Motor neuron (in vitro differentiated cells): Measurements from ENCODE around the gene DNAH3. TPM values are rescaled to one million over a fixed set of nuclear protein-coding genes. Genes with fewer than 3 reads are reported as not detected.

ENCODE experiments used
- ATAC-seq, 8 experiments: fragments of 200-7000 bp; cut with Tn5 transposase; replicated peaks in 6 of 8; 2 replicates each; pipeline ENCODE4 v1.8.0; 2021; ENCODE audit warnings: mild to moderate bottlenecking in 8 of 8, moderate library complexity in 8 of 8
- H3K27ac ChIP-seq, 2 donors: fragments of 250-450 bp; sonication (Bioruptor Pico); 2 replicates each; pipeline ENCODE4 v1.9.0; 2021; ENCODE audit warnings: antibody characterized with exemption in 2 of 2, mild to moderate bottlenecking in 2 of 2, moderate library complexity in 1 of 2
- H3K4me1 ChIP-seq, 2 donors: fragments of 250-450 bp; sonication (Bioruptor Pico); replicated peaks in 1 of 2; 2 replicates each; pipeline ENCODE4 v1.6.1; 2021; ENCODE audit warnings: antibody characterized with exemption in 2 of 2, mild to moderate bottlenecking in 2 of 2, moderate library complexity in 1 of 2
- H3K4me3 ChIP-seq, 5 donors: fragments of 250-450 bp; sonication (Bioruptor Pico); 2 replicates each; pipeline ENCODE4 v1.9.0; 2021; ENCODE audit warnings: antibody characterized with exemption in 5 of 5, mild to moderate bottlenecking in 5 of 5, moderate library complexity in 4 of 5
- WGBS, 10 experiments: fragments of 450-650 bp; shearing (Covaris generic); methylation state at CpG; one replicate each; pipeline ENCODE4 v1.0.0; 2022; 5-methylcytosine and 5-hydroxymethylcytosine counted together
- in situ Hi-C, 9 experiments: fragments of 400-800 bp; cut with MboI; loops; one replicate each; pipeline ENCODE4 v1.15.0; 2021; ENCODE audit warnings: low sequenced_read_pairs in 9 of 9, low pct_unique_long_range_greater_than_20kb in 2 of 9; ENCODE audit not compliant: unreplicated experiment in 9 of 9
- total RNA-seq, 8 experiments: library from RNA; unstranded; fragments of 300-600 nt; gene quantifications; 2 replicates each; pipeline versions ENCODE4 v1.2.3 to v1.2.4, GENCODE V29; 2022

Gene DNAH3
- total RNA-seq, 8 experiments from 2014 or later, result 0.14 to 0.71 (median 0.24) TPM; not detected in 2

- Histone ChIP-seq H3K27ac (no peak overlapping the region), H3K4me3 (no peak overlapping the region), H3K4me1 (peaks cover 12 to 14% of the 10 kb centered on the region in 2 donors)
- ATAC-seq, result no peak
- in situ Hi-C loops, result no loop called here
- WGBS, 10 experiments, result 67 to 100% (median 97%) methylated on average over 1 to 3 of the region's 4 CpGs; no CpG with 5 or more reads in 2 of the 10 experiments
Measured at GRCh38 chr16:20916942-20917341, 233.7 kb downstream of the DNAH3 start.

- H3K4me3 ChIP-seq, result no peak overlapping the region
- peaks cover 12 to 14% of the 10 kb centered on the region in 2 donors for H3K4me1 ChIP-seq
- in situ Hi-C loops, result no loop called here
- no peak overlapping the region for H3K27ac ChIP-seq
- no peak for ATAC-seq
- 76 to 100% (median 90%) methylated on average over 1 to 8 of the region's 10 CpGs; no CpG with 5 or more reads in 2 of the 10 experiments for WGBS, 10 experiments
Measured at GRCh38 chr16:20916289-20916688, 234.4 kb downstream of the DNAH3 start.

GRCh38 chr16:20911361-20911760 lies 239.3 kb downstream of the DNAH3 start:
- WGBS, 10 experiments, result 0 to 75% (median 17%) methylated on average over 1 of the region's 1 CpG; no CpG with 5 or more reads in 7 of the 10 experiments
- no peak overlapping the region for H3K27ac ChIP-seq
- in situ Hi-C loops, result no loop called here
- peaks cover 0 to 7% of the 10 kb centered on the region in 2 donors for H3K4me1 ChIP-seq
- ATAC-seq, result peak in 2 of 8 experiments; percentile 56 to 61
- no peak overlapping the region for H3K4me3 ChIP-seq

- peak in 2 of 8 experiments; percentile 40 to 56 for ATAC-seq
- peaks cover 0 to 7% of the 10 kb centered on the region in 2 donors for H3K4me1 ChIP-seq
- WGBS, 10 experiments, result 8 to 100% (median 58%) methylated on average over 1 to 2 of the region's 2 CpGs; no CpG with 5 or more reads in 2 of the 10 experiments
- no peak overlapping the region for H3K4me3 ChIP-seq
- in situ Hi-C loops, result no loop called here
- H3K27ac ChIP-seq, result no peak overlapping the region
Measured at GRCh38 chr16:20910781-20911321, 239.8 kb downstream of the DNAH3 start.

- 35 to 100% (median 89%) methylated on average over 1 to 4 of the region's 4 CpGs for WGBS, 10 experiments
- in situ Hi-C loops, result no loop called here
- Histone ChIP-seq H3K27ac (no peak overlapping the region), H3K4me3 (no peak overlapping the region), H3K4me1 (peaks cover 5 to 18% of the 10 kb centered on the region in 2 donors)
- peak in 3 of 8 experiments; percentile 8 to 30 (median 23) for ATAC-seq
Measured at GRCh38 chr16:20906341-20907255, 244.0 kb downstream of the DNAH3 start.

GRCh38 chr16:20905576-20905975 lies 245.1 kb downstream of the DNAH3 start:
- in situ Hi-C loops, result no loop called here
- WGBS, 10 experiments, result 33 to 100% (median 74%) methylated on average over 1 to 3 of the region's 3 CpGs; no CpG with 5 or more reads in 7 of the 10 experiments
- H3K4me1 ChIP-seq, result peaks cover 5 to 18% of the 10 kb centered on the region in 2 donors
- no peak for ATAC-seq
- H3K4me3 ChIP-seq, result no peak overlapping the region
- no peak overlapping the region for H3K27ac ChIP-seq

GRCh38 chr16:20904507-20905081 lies 246.1 kb downstream of the DNAH3 start:
- Histone ChIP-seq H3K27ac (no peak overlapping the region), H3K4me3 (no peak overlapping the region), H3K4me1 (peaks cover 5 to 18% of the 10 kb centered on the region in 2 donors)
- in situ Hi-C loops, result no loop called here
- ATAC-seq, result no peak
- 30 to 100% (median 82%) methylated on average over 1 to 3 of the region's 3 CpGs; no CpG with 5 or more reads in 1 of the 10 experiments for WGBS, 10 experiments

- WGBS, 10 experiments, result 54 to 96% (median 66%) methylated on average over 2 to 5 of the region's 5 CpGs
- in situ Hi-C loops, result no loop called here
- Histone ChIP-seq H3K4me3 (no peak overlapping the region), H3K27ac (no peak overlapping the region), H3K4me1 (peaks cover 5 to 19% of the 10 kb centered on the region in 2 donors)
- ATAC-seq, result no peak
Measured at GRCh38 chr16:20903899-20904506, 246.6 kb downstream of the DNAH3 start.

- Histone ChIP-seq H3K4me3 (no peak overlapping the region), H3K27ac (no peak overlapping the region)
- in situ Hi-C loops, result no loop called here
Measured at GRCh38 chr16:20903116-20903898, 247.3 kb downstream of the DNAH3 start.

GRCh38 chr16:20902426-20902825 lies 248.2 kb downstream of the DNAH3 start:
- WGBS, 10 experiments, result 80 to 100% (median 92%) methylated on average over 1 to 6 of the region's 6 CpGs; no CpG with 5 or more reads in 1 of the 10 experiments
- ATAC-seq, result no peak
- peak overlapping the region in 1 of 5 donors; percentile 64 for H3K4me3 ChIP-seq
- H3K27ac ChIP-seq, result no peak overlapping the region
- in situ Hi-C loops, result no loop called here
- peaks cover 11 to 24% of the 10 kb centered on the region in 2 donors for H3K4me1 ChIP-seq

More at GRCh38 chr16:20903116-20903898, 247.3 kb downstream of the DNAH3 start:
- peaks cover 11 to 24% of the 10 kb centered on the region in 2 donors for H3K4me1 ChIP-seq
- 72 to 100% (median 90%) methylated on average over 1 to 4 of the region's 5 CpGs; no CpG with 5 or more reads in 3 of the 10 experiments for WGBS, 10 experiments
- ATAC-seq, result no peak

GRCh38 chr16:20901436-20902112 lies 249.1 kb downstream of the DNAH3 start:
- peak in 3 of 8 experiments; percentile 2 to 8 (median 3) for ATAC-seq
- Histone ChIP-seq H3K4me1 (peaks cover 11 to 24% of the 10 kb centered on the region in 2 donors), H3K4me3 (peak overlapping the region; percentile 48 to 67 (median 59)), H3K27ac (peak overlapping the region; percentile 99)
- in situ Hi-C loops, result no loop called here
- WGBS, 10 experiments, result 0 to 69% (median 39%) methylated on average over 1 to 14 of the region's 27 CpGs
